PFSK-1 (cell line): ENCODE measurements around the gene CYP8B1.

ENCODE experiments used
- FOXP2 ChIP-seq: optimal IDR thresholded peaks from 2 replicates; pipeline ENCODE3; 2011; ENCODE audit warnings: borderline replicate concordance, control low read depth, inconsistent platforms; ENCODE audit not compliant: insufficient read depth; ENCODE audit errors: extremely low read length, extremely low read depth
- POLR2AphosphoS5 ChIP-seq: IDR thresholded peaks from 2 replicates; pipeline ENCODE4 v1.6.1; 2012; ENCODE audit warnings: low read depth, mild to moderate bottlenecking, control low read depth, low read length, moderate library complexity
- SIN3A ChIP-seq: IDR thresholded peaks from 2 replicates; pipeline ENCODE4 v1.6.1; 2012; ENCODE audit warnings: mild to moderate bottlenecking, low read length, moderate library complexity, borderline replicate concordance; ENCODE audit not compliant: insufficient read depth
- TAF1 ChIP-seq: IDR thresholded peaks from 2 replicates; pipeline ENCODE4 v1.6.1; 2012; ENCODE audit warnings: low read length, control low read depth, borderline replicate concordance; ENCODE audit not compliant: insufficient read depth
- TF ChIP-seq, protein P1 (sequence below), 2 experiments: IDR thresholded peaks; 2 replicates each; pipeline versions ENCODE4 v1.6.1 to v1.8.0; 2011 to 2012; ENCODE audit warnings: low read depth in 2 of 2, low read length in 2 of 2, control low read depth in 1 of 2, inconsistent platforms in 1 of 2, mild to moderate bottlenecking in 1 of 2, moderate library complexity in 1 of 2; ENCODE audit not compliant: insufficient read depth in 1 of 2

The CYP8B1 gene

DNA sequence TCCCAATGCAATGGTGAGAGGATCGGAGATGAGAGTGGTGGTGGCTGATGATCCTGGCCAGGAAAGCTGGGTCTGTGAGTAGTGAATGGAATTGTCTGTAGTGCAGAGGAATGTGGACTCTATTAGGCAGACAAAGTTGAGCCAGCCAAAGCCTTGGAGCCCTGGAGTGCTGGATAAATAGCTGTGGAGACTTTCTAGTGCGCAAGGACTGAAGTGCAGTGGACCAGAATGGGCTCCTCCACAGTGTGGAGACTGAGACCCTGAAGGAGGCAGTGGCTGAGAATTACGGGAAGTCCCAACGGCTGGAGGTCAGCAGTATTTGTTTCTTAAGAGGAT is 31.1 kb upstream of the CYP8B1 start:
- TF ChIP-seq, protein P1, sequence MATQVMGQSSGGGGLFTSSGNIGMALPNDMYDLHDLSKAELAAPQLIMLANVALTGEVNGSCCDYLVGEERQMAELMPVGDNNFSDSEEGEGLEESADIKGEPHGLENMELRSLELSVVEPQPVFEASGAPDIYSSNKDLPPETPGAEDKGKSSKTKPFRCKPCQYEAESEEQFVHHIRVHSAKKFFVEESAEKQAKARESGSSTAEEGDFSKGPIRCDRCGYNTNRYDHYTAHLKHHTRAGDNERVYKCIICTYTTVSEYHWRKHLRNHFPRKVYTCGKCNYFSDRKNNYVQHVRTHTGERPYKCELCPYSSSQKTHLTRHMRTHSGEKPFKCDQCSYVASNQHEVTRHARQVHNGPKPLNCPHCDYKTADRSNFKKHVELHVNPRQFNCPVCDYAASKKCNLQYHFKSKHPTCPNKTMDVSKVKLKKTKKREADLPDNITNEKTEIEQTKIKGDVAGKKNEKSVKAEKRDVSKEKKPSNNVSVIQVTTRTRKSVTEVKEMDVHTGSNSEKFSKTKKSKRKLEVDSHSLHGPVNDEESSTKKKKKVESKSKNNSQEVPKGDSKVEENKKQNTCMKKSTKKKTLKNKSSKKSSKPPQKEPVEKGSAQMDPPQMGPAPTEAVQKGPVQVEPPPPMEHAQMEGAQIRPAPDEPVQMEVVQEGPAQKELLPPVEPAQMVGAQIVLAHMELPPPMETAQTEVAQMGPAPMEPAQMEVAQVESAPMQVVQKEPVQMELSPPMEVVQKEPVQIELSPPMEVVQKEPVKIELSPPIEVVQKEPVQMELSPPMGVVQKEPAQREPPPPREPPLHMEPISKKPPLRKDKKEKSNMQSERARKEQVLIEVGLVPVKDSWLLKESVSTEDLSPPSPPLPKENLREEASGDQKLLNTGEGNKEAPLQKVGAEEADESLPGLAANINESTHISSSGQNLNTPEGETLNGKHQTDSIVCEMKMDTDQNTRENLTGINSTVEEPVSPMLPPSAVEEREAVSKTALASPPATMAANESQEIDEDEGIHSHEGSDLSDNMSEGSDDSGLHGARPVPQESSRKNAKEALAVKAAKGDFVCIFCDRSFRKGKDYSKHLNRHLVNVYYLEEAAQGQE (IDR thresholded peaks at IDR 0.05; ENCODE audit: insufficient read depth in 1 of 2, low read depth in 2 of 2, low read length in 2 of 2) = no peak
- TF ChIP-seq SIN3A = no peak
- TF ChIP-seq POLR2AphosphoS5 = no peak
- no peak for TF ChIP-seq FOXP2
- TF ChIP-seq TAF1 = no peak

GRCh38 chr3:42906070-42906847 is 30.6 kb upstream of the CYP8B1 start, which contains the start of gene ZNF662:
ZNF662 (plus strand) TSS chr3:42906142; CDS start chr3:42908115, 1,973 bp downstream.
- TF ChIP-seq FOXP2 = no peak
- TF ChIP-seq SIN3A = no peak
- no peak for TF ChIP-seq POLR2AphosphoS5
- TF ChIP-seq TAF1 = no peak
- TF ChIP-seq, protein P1 (IDR thresholded peaks at IDR 0.05; ENCODE audit: insufficient read depth in 1 of 2, low read depth in 2 of 2, low read length in 2 of 2) = no peak

DNA sequence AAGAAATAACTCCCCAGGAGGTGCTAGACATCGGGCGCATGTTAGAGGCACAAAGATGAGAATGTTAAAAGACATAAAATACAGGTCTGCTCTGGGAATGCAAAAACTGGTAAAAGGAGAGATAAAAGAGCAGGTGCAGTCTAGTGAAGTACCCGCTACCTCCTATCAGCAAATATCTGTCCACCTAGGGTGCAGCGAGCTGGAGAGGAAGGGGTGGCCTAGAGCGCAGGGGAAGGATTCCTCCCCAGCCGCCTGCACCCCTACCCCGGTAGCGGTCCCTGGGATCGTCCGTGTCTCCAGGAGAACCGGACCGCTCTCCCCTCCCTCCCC is 30.0 kb upstream of the CYP8B1 start:
- no peak for TF ChIP-seq FOXP2
- no peak for TF ChIP-seq POLR2AphosphoS5
- TF ChIP-seq, protein P1 (IDR thresholded peaks at IDR 0.05; ENCODE audit: insufficient read depth in 1 of 2, low read depth in 2 of 2, low read length in 2 of 2) = no peak
- TF ChIP-seq TAF1 = no peak
- TF ChIP-seq SIN3A = no peak

GRCh38 chr3:42904076-42904475 is 28.4 kb upstream of the CYP8B1 start:
- TF ChIP-seq TAF1 = no peak
- TF ChIP-seq FOXP2 = no peak
- no peak for TF ChIP-seq SIN3A
- TF ChIP-seq POLR2AphosphoS5 = no peak
- TF ChIP-seq, protein P1 (IDR thresholded peaks at IDR 0.05; ENCODE audit: insufficient read depth in 1 of 2, low read depth in 2 of 2, low read length in 2 of 2) = no peak
